GM19025 (cell line): ENCODE results near the gene MEIKIN.

Experiments
- ATAC-seq: cut with Tn5 transposase; IDR thresholded peaks from one replicate; pipeline ENCODE4 v1.9.1; 2021; ENCODE audit warnings: mild to moderate bottlenecking, low read depth, moderate library complexity; ENCODE audit not compliant: unreplicated experiment

Gene MEIKIN

GRCh38 chr5:131945551-131946168, at the start of gene MEIKIN:
TSS of gene MEIKIN (minus strand) at chr5:131945663. CDS start at chr5:131945505, 158 bp downstream.
- no peak for ATAC-seq

GRCh38 chr5:131994533-131995226, 49.2 kb upstream of the MEIKIN start:
- no peak for ATAC-seq

- ATAC-seq, result no peak
Observed at GRCh38 chr5:131994090-131994489, 48.6 kb upstream of the MEIKIN start.

- ATAC-seq, result no peak
Observed at GRCh38 chr5:131993676-131994075, 48.2 kb upstream of the MEIKIN start.

- ATAC-seq, result no peak
Observed at GRCh38 chr5:131992370-131992769, 46.9 kb upstream of the MEIKIN start.

- no peak for ATAC-seq
Observed at GRCh38 chr5:131991593-131992324, 46.3 kb upstream of the MEIKIN start.

GRCh38 chr5:131990716-131991115, 45.3 kb upstream of the MEIKIN start:
- ATAC-seq, result no peak

GRCh38 chr5:131988601-131989000, 43.1 kb upstream of the MEIKIN start:
- ATAC-seq, result no peak

GRCh38 chr5:131987251-131987650, 41.8 kb upstream of the MEIKIN start:
- no peak for ATAC-seq

GRCh38 chr5:131986161-131986912, 40.9 kb upstream of the MEIKIN start:
- ATAC-seq, result no peak

- ATAC-seq, result no peak
Observed at GRCh38 chr5:131984956-131985665, 39.6 kb upstream of the MEIKIN start.

GRCh38 chr5:131983244-131983771, 37.8 kb upstream of the MEIKIN start:
- no peak for ATAC-seq

GRCh38 chr5:131981516-131981915, 36.1 kb upstream of the MEIKIN start:
- no peak for ATAC-seq

- no peak for ATAC-seq
Observed at GRCh38 chr5:131980696-131981095, 35.2 kb upstream of the MEIKIN start.

GRCh38 chr5:131979816-131980215, 34.4 kb upstream of the MEIKIN start:
- ATAC-seq, result no peak

- no peak for ATAC-seq
Observed at GRCh38 chr5:131977212-131977604, 31.7 kb upstream of the MEIKIN start.

GRCh38 chr5:131976414-131977211, 31.1 kb upstream of the MEIKIN start:
- ATAC-seq, result no peak

- no peak for ATAC-seq
Observed at GRCh38 chr5:131974956-131975726, 29.7 kb upstream of the MEIKIN start.

- no peak for ATAC-seq
Observed at GRCh38 chr5:131974622-131974955, 29.1 kb upstream of the MEIKIN start.
